Osteoblast (primary cell): ENCODE measurements around the gene SAPCD1. TPM values are rescaled to one million over a fixed set of nuclear protein-coding genes. Genes with fewer than 3 reads are reported as not detected.

ENCODE experiments used
- DNase-seq: peaks from one replicate; pipeline ENCODE4 v3.0.0; 2011; ENCODE audit warnings: low spot score, mixed read lengths; ENCODE audit not compliant: insufficient read length; ENCODE audit errors: missing footprints
- H2AFZ ChIP-seq: 2 replicates; pipeline ENCODE4 v1.6.0; 2011; ENCODE audit warnings: mild to moderate bottlenecking, low read length
- H3K27ac ChIP-seq: 2 replicates; pipeline ENCODE4 v1.5.1; 2011; ENCODE audit warnings: mild to moderate bottlenecking, low read depth, low read length, moderate library complexity
- H3K27me3 ChIP-seq: 2 replicates; pipeline ENCODE4 v1.6.0; 2012; ENCODE audit warnings: mild to moderate bottlenecking, control low read depth, inconsistent platforms, low read length, moderate library complexity; ENCODE audit not compliant: insufficient read depth
- H3K36me3 ChIP-seq: 2 replicates; pipeline ENCODE4 v1.5.1; 2011; ENCODE audit warnings: mild to moderate bottlenecking, low read length, control low read depth, moderate library complexity; ENCODE audit not compliant: insufficient read depth
- H3K4me1 ChIP-seq: 2 replicates; pipeline ENCODE4 v1.5.1; 2011; ENCODE audit warnings: mild to moderate bottlenecking, low read length, control low read depth, moderate library complexity; ENCODE audit not compliant: insufficient read depth
- H3K4me2 ChIP-seq: 2 replicates; pipeline ENCODE4 v1.6.0; 2011; ENCODE audit warnings: mild to moderate bottlenecking, low read length; ENCODE audit not compliant: insufficient read depth
- H3K4me3 ChIP-seq: fragments of 200-600 bp; sonication (generic); 3 replicates; pipeline ENCODE4 v1.5.1; 2012; ENCODE audit warnings: mild to moderate bottlenecking, low read length, inconsistent platforms; ENCODE audit not compliant: insufficient read depth
- H3K79me2 ChIP-seq: 2 replicates; pipeline ENCODE4 v1.6.0; 2012; ENCODE audit warnings: mild to moderate bottlenecking, low read length, control low read depth, inconsistent platforms; ENCODE audit not compliant: insufficient read depth
- H3K9me3 ChIP-seq: 2 replicates; pipeline ENCODE4 v1.5.1; 2011; ENCODE audit warnings: low read depth, low read length, control low read depth
- H4K20me1 ChIP-seq: 2 replicates; pipeline ENCODE4 v1.6.0; 2012; ENCODE audit warnings: mild to moderate bottlenecking, low read length, control low read depth; ENCODE audit not compliant: insufficient read depth
- total RNA-seq: library from RNA; depleted of rRNA; stranded (reverse); fragments of >200 nt; gene quantifications from 2 replicates; pipeline ENCODE4 v1.2.3, GENCODE V29; 2012
- TF ChIP-seq, protein P1 (sequence below): IDR thresholded peaks from 2 replicates; pipeline ENCODE4 v1.5.1; 2011; ENCODE audit warnings: mild to moderate bottlenecking, low read depth, low read length, moderate library complexity; ENCODE audit errors: extremely low read depth

The SAPCD1 gene
- total RNA-seq, 1 donor = 1.4 TPM

DNA sequence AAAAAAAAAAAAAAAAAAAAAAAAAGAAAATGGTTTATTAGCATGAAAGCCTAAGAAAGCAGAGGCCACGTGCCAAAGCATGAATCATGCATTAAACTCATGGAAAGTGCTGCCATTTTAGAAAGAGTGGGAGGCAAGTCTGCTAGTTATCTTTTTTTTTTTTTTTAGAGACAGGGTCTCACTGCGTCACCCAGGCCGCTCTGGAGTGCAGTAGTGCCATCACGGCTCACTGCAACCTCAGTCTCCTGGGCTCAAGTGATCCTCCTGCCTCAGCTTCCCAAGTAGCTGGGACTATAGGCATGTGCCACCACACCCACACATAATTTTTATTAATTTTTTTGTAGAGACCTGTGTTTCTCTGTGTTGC is 9.5 kb downstream of the SAPCD1 start:
- no peak overlapping the region for H3K4me3 ChIP-seq
- no peaks in the 10 kb centered on the region for H3K9me3 ChIP-seq
- H2AFZ ChIP-seq = no peak overlapping the region
- no peaks in the 10 kb centered on the region for H3K36me3 ChIP-seq
- TF ChIP-seq, protein P1, sequence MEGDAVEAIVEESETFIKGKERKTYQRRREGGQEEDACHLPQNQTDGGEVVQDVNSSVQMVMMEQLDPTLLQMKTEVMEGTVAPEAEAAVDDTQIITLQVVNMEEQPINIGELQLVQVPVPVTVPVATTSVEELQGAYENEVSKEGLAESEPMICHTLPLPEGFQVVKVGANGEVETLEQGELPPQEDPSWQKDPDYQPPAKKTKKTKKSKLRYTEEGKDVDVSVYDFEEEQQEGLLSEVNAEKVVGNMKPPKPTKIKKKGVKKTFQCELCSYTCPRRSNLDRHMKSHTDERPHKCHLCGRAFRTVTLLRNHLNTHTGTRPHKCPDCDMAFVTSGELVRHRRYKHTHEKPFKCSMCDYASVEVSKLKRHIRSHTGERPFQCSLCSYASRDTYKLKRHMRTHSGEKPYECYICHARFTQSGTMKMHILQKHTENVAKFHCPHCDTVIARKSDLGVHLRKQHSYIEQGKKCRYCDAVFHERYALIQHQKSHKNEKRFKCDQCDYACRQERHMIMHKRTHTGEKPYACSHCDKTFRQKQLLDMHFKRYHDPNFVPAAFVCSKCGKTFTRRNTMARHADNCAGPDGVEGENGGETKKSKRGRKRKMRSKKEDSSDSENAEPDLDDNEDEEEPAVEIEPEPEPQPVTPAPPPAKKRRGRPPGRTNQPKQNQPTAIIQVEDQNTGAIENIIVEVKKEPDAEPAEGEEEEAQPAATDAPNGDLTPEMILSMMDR = no peak
- H3K79me2 ChIP-seq = no peaks in the 10 kb centered on the region
- peaks cover 4% of the 10 kb centered on the region for H3K4me1 ChIP-seq
- no peak overlapping the region for H3K4me2 ChIP-seq
- H3K27me3 ChIP-seq = no peaks in the 10 kb centered on the region
- DNase-seq = peak; percentile 65
- no peaks in the 10 kb centered on the region for H4K20me1 ChIP-seq
- no peak overlapping the region for H3K27ac ChIP-seq

DNA sequence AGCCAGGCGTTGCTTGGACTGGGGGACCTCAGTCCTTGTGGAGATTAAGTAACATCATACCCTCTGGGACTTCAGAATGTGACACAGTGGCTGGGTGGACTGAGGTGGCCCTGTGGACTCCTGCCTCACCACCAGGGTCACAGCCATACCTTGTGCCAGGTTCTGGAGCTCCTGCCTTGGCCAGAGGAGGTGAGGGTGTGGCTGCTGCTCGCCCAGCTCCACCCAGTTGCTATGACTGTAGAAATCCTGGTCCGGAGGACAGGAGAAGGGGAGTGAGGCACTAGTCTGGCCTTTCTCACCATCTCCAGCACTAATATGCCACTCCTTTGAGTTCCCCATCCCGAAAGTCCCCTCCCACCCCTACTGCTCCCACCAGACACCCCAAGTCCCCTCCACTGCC is 12.7 kb downstream of the SAPCD1 start:
- Histone ChIP-seq H3K4me1 (peaks cover 12% of the 10 kb centered on the region), H3K4me2 (no peak overlapping the region), H3K79me2 (no peaks in the 10 kb centered on the region), H3K9me3 (no peaks in the 10 kb centered on the region), H3K27me3 (no peaks in the 10 kb centered on the region), H3K4me3 (no peak overlapping the region), H4K20me1 (no peaks in the 10 kb centered on the region), H3K36me3 (peaks cover 14% of the 10 kb centered on the region), H2AFZ (no peak overlapping the region), H3K27ac (no peak overlapping the region)
- DNase-seq = peak; percentile 74
- TF ChIP-seq, protein P1 = no peak

DNA sequence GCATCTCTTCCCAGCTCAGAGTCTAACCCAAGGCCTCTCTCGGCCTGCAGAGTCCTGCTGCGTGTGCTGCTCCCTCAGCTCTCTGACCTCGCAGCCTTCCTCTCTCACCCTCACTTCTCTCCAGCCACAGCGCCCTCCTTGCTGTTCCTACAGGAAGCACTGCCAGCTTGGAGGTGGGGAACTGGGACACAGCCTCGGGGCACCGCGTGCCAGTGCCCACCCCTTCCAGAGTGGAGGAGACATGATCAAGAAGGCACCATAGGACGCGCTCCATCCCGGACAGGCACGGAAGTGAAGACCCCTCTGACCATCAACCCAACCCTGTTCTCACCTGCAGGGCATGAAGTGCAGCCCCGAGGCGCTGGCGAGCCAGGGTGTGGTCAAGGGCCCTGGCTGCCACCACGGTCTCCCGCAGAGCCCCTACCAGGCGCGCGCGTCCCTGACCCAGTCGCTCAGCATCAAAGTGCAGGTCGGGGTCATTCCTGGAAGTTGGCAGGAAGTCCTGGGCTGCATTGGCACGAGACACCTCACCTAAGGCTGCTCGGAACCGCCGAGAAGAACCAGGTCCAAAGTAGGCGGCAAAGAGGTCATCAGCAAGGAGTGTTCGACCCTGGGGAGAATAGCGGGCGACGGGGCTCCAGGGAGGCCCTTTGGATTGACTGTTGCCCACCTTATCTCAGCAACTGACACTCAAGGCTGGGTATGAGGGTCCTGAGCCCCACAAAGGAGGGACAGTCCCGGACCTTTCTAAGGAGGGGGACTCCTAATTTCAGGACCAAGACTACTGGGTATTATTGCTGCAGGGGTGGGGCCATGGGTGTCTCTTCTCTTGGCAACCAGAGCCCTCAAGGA is 13.4 kb downstream of the SAPCD1 start:
- TF ChIP-seq, protein P1 = no peak
- Histone ChIP-seq H3K27ac (no peak overlapping the region), H3K4me3 (no peak overlapping the region), H2AFZ (no peak overlapping the region), H3K79me2 (no peaks in the 10 kb centered on the region), H3K36me3 (peaks cover 17% of the 10 kb centered on the region), H3K27me3 (no peaks in the 10 kb centered on the region), H3K9me3 (no peaks in the 10 kb centered on the region), H4K20me1 (no peaks in the 10 kb centered on the region), H3K4me1 (peaks cover 12% of the 10 kb centered on the region), H3K4me2 (no peak overlapping the region)
- peak; percentile 64 for DNase-seq

DNA sequence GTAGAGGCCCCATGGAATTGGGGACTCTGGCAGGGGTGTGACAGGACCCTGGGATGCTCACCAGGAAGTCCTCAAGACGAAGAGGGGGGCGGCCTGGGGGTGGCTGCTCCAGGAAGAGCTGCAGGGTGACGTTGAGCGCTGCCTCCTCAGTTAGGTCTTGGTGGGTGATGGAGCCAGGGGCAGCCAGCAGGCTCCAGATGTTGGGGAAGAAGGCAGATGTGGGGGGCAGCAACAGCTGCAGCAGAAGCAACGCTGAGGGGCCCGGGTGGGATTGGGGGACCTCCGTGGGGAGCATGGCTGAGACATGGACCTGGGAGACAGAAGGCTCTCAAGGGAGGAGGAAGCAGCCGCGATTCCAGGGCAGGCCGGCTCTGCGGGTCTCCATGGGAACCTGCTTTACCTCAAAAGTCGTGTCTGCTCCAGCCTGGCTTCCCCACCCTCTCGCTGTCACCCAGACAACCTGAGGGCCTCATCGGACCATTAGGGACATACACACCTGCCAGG is 14.1 kb downstream of the SAPCD1 start:
- no peaks in the 10 kb centered on the region for H3K79me2 ChIP-seq
- H3K9me3 ChIP-seq = no peaks in the 10 kb centered on the region
- DNase-seq = peak; percentile 65
- peaks cover 23% of the 10 kb centered on the region for H3K36me3 ChIP-seq
- H3K27ac ChIP-seq = no peak overlapping the region
- H3K4me2 ChIP-seq = peak overlapping the region; percentile 66
- H3K4me3 ChIP-seq = peak overlapping the region; percentile 54
- TF ChIP-seq, protein P1 = no peak
- H2AFZ ChIP-seq = no peak overlapping the region
- H3K27me3 ChIP-seq = no peaks in the 10 kb centered on the region
- no peaks in the 10 kb centered on the region for H4K20me1 ChIP-seq
- peaks cover 12% of the 10 kb centered on the region for H3K4me1 ChIP-seq
